Trophoblast cell (in vitro differentiated cells and primary cell): ENCODE measurements around the gene RPL13.

Experiments
- DNase-seq, 2 donors: peaks; one replicate each; pipeline ENCODE4 v3.0.0-alpha.2; 2016
- H2AFZ ChIP-seq: 2 replicates; pipeline ENCODE4 v1.6.1; 2013; ENCODE audit warnings: low read length, moderate library complexity, mild to moderate bottlenecking; ENCODE audit not compliant: insufficient read depth, poor library complexity
- H2AK5ac ChIP-seq: 2 replicates; pipeline ENCODE4 v1.6.1; 2013; ENCODE audit warnings: mild to moderate bottlenecking, low read length
- H2BK120ac ChIP-seq: 2 replicates; pipeline ENCODE4 v1.6.1; 2013; ENCODE audit warnings: low read length, mild to moderate bottlenecking, moderate library complexity; ENCODE audit not compliant: insufficient read depth, poor library complexity
- H2BK12ac ChIP-seq: 2 replicates; pipeline ENCODE4 v1.6.1; 2013; ENCODE audit warnings: mild to moderate bottlenecking, low read length, moderate library complexity
- H2BK5ac ChIP-seq: 2 replicates; pipeline ENCODE4 v1.6.1; 2013; ENCODE audit warnings: low read length, low read depth, moderate library complexity, mild to moderate bottlenecking; ENCODE audit not compliant: poor library complexity
- H3K14ac ChIP-seq: 2 replicates; pipeline ENCODE4 v1.6.1; 2013; ENCODE audit warnings: mild to moderate bottlenecking, low read length
- H3K18ac ChIP-seq: 2 replicates; pipeline ENCODE4 v1.6.1; 2013; ENCODE audit warnings: mild to moderate bottlenecking, low read length
- H3K23ac ChIP-seq: 2 replicates; pipeline ENCODE4 v1.6.1; 2013; ENCODE audit warnings: low read length
- H3K27ac ChIP-seq: 2 replicates; pipeline ENCODE4 v1.5.1; 2013; ENCODE audit warnings: low read depth, mild to moderate bottlenecking, inconsistent platforms, low read length, moderate library complexity
- H3K27me3 ChIP-seq: 2 replicates; pipeline ENCODE4 v1.6.1; 2013; ENCODE audit warnings: inconsistent platforms, mild to moderate bottlenecking, low read length, moderate library complexity; ENCODE audit not compliant: insufficient read depth
- H3K36me3 ChIP-seq, 2 experiments: 1 replicate in 1 of 2; 2 replicates in 1 of 2; pipeline ENCODE4 v1.6.1; 2013; ENCODE audit warnings: low read length in 2 of 2, mild to moderate bottlenecking in 2 of 2, moderate library complexity in 1 of 2; ENCODE audit not compliant: insufficient read depth in 2 of 2, control insufficient read depth in 1 of 2
- H3K4ac ChIP-seq: 2 replicates; pipeline ENCODE4 v1.6.1; 2013; ENCODE audit warnings: low read depth, mild to moderate bottlenecking, low read length, moderate library complexity
- H3K4me1 ChIP-seq, 2 experiments: 1 replicate in 1 of 2; 2 replicates in 1 of 2; pipeline ENCODE4 v1.6.1; 2013; ENCODE audit warnings: low read length in 2 of 2, mild to moderate bottlenecking in 2 of 2, moderate library complexity in 1 of 2; ENCODE audit not compliant: insufficient read depth in 2 of 2, control insufficient read depth in 1 of 2
- H3K4me2 ChIP-seq: 2 replicates; pipeline ENCODE4 v1.6.1; 2013; ENCODE audit warnings: inconsistent platforms, mild to moderate bottlenecking, low read length, moderate library complexity
- H3K4me3 ChIP-seq: 2 replicates; pipeline ENCODE4 v1.5.1; 2013; ENCODE audit warnings: mild to moderate bottlenecking, low read depth, low read length, inconsistent platforms
- H3K79me1 ChIP-seq: one replicate; pipeline ENCODE4 v1.6.1; 2013; ENCODE audit warnings: low read length
- H3K79me2 ChIP-seq: 2 replicates; pipeline ENCODE4 v1.6.1; 2013; ENCODE audit warnings: low read length, mild to moderate bottlenecking; ENCODE audit not compliant: control insufficient read depth, insufficient read depth, poor library complexity
- H3K9ac ChIP-seq: 2 replicates; pipeline ENCODE4 v1.6.1; 2013; ENCODE audit warnings: mild to moderate bottlenecking, low read length
- H3K9me3 ChIP-seq: 2 replicates; pipeline ENCODE4 v1.6.1; 2013; ENCODE audit warnings: low read depth, mild to moderate bottlenecking, control low read depth, inconsistent platforms, low read length; ENCODE audit not compliant: insufficient read depth
- H4K12ac ChIP-seq: 2 replicates; pipeline ENCODE4 v1.6.1; 2013; ENCODE audit warnings: low read depth, mild to moderate bottlenecking, low read length, moderate library complexity
- H4K8ac ChIP-seq: 2 replicates; pipeline ENCODE4 v1.6.1; 2013; ENCODE audit warnings: low read depth, mild to moderate bottlenecking, low read length, moderate library complexity
- H4K91ac ChIP-seq: one replicate; pipeline ENCODE4 v1.6.1; 2013; ENCODE audit warnings: low read depth, mild to moderate bottlenecking, low read length, moderate library complexity
- WGBS: extraction: QIAGEN DNeasy Blood & Tissue Kit; methylation state at CpG from one replicate; pipeline ENCODE4 v1.1.7; 2013; ENCODE audit warnings: missing lambda C conversion rate; ENCODE audit not compliant: insufficient read length, insufficient coverage; ENCODE audit errors: extremely low coverage; 5-methylcytosine and 5-hydroxymethylcytosine counted together

Gene RPL13

GRCh38 chr16:89564476-89565255, 4.2 kb downstream of the RPL13 start:
- peaks cover 17% of the 10 kb centered on the region for H3K79me2 ChIP-seq
- peaks cover 11% of the 10 kb centered on the region for H3K79me1 ChIP-seq
- no peaks in the 10 kb centered on the region for H3K27me3 ChIP-seq
- peak in 1 of 2 donors; percentile 17 for DNase-seq
- H3K4me2 ChIP-seq, result no peak overlapping the region
- H3K27ac ChIP-seq, result no peak overlapping the region
- no peak overlapping the region for H4K12ac ChIP-seq
- no CpG with 5 or more reads among the region's 22 CpGs for WGBS
- H3K4ac ChIP-seq, result no peak overlapping the region
- H3K9me3 ChIP-seq, result no peaks in the 10 kb centered on the region
- no peak overlapping the region for H3K18ac ChIP-seq
- no peak overlapping the region for H4K8ac ChIP-seq
- H2AK5ac ChIP-seq, result no peak overlapping the region
- H3K23ac ChIP-seq, result no peak overlapping the region
- no peak overlapping the region for H2BK12ac ChIP-seq
- peaks cover 19 to 23% of the 10 kb centered on the region in 2 experiments for H3K4me1 ChIP-seq
- H3K36me3 ChIP-seq, result peaks cover 35 to 38% of the 10 kb centered on the region in 2 experiments
- no peak overlapping the region for H3K14ac ChIP-seq
- no peak overlapping the region for H3K4me3 ChIP-seq
- H2AFZ ChIP-seq, result no peak overlapping the region
- H2BK120ac ChIP-seq, result no peak overlapping the region
- no peak overlapping the region for H4K91ac ChIP-seq
- H2BK5ac ChIP-seq, result no peak overlapping the region
- H3K9ac ChIP-seq, result no peak overlapping the region

DNA sequence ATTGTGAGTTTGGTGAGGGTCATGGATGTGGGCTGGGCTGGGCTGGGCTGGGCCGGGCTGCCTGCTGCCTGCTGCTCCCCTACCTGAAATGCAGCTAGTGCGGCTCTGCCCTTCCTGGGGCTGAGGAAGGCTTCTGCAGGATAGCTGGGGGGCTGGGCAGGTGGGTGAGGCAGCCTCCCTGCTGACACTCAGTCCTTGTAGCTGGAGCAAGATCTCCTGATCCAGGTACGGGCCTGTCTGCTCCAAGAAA, 4.7 kb downstream of the RPL13 start:
- Histone ChIP-seq H2BK12ac (no peak overlapping the region), H3K4ac (no peak overlapping the region), H2BK120ac (no peak overlapping the region), H3K27ac (no peak overlapping the region), H3K4me1 (peaks cover 19 to 22% of the 10 kb centered on the region in 2 experiments), H3K79me1 (peaks cover 10% of the 10 kb centered on the region), H4K12ac (no peak overlapping the region), H4K91ac (no peak overlapping the region), H3K36me3 (peaks cover 35 to 38% of the 10 kb centered on the region in 2 experiments), H3K27me3 (no peaks in the 10 kb centered on the region), H4K8ac (no peak overlapping the region), H3K23ac (no peak overlapping the region), H3K4me2 (peak overlapping the region; percentile 25), H2AK5ac (no peak overlapping the region), H3K9ac (no peak overlapping the region), H3K79me2 (peaks cover 15% of the 10 kb centered on the region), H3K18ac (no peak overlapping the region), H3K9me3 (no peaks in the 10 kb centered on the region), H3K14ac (no peak overlapping the region), H2AFZ (no peak overlapping the region), H3K4me3 (no peak overlapping the region), H2BK5ac (no peak overlapping the region)
- WGBS, result no CpG with 5 or more reads among the region's 3 CpGs
- DNase-seq, result peak in 1 of 2 donors; percentile 11

- H2AK5ac ChIP-seq, result no peak overlapping the region
- H3K27me3 ChIP-seq, result no peaks in the 10 kb centered on the region
- H4K8ac ChIP-seq, result no peak overlapping the region
- H3K79me2 ChIP-seq, result peaks cover 12% of the 10 kb centered on the region
- H3K27ac ChIP-seq, result no peak overlapping the region
- peak overlapping the region; percentile 25 for H3K4me2 ChIP-seq
- H3K36me3 ChIP-seq, result peaks cover 35 to 38% of the 10 kb centered on the region in 2 experiments
- DNase-seq, result peak in 1 of 2 donors; percentile 48
- WGBS, result no CpG with 5 or more reads among the region's 46 CpGs
- no peak overlapping the region for H2AFZ ChIP-seq
- H3K9ac ChIP-seq, result no peak overlapping the region
- no peak overlapping the region for H2BK12ac ChIP-seq
- no peak overlapping the region for H2BK120ac ChIP-seq
- peaks cover 19 to 22% of the 10 kb centered on the region in 2 experiments for H3K4me1 ChIP-seq
- no peaks in the 10 kb centered on the region for H3K9me3 ChIP-seq
- no peak overlapping the region for H3K4ac ChIP-seq
- no peak overlapping the region for H4K12ac ChIP-seq
- no peak overlapping the region for H3K18ac ChIP-seq
- no peak overlapping the region for H4K91ac ChIP-seq
- H3K79me1 ChIP-seq, result peaks cover 6% of the 10 kb centered on the region
- no peak overlapping the region for H3K4me3 ChIP-seq
- no peak overlapping the region for H3K14ac ChIP-seq
- no peak overlapping the region for H2BK5ac ChIP-seq
- H3K23ac ChIP-seq, result no peak overlapping the region
These were observed 5.3 kb downstream of the RPL13 start for GRCh38 chr16:89565506-89566372.

DNA sequence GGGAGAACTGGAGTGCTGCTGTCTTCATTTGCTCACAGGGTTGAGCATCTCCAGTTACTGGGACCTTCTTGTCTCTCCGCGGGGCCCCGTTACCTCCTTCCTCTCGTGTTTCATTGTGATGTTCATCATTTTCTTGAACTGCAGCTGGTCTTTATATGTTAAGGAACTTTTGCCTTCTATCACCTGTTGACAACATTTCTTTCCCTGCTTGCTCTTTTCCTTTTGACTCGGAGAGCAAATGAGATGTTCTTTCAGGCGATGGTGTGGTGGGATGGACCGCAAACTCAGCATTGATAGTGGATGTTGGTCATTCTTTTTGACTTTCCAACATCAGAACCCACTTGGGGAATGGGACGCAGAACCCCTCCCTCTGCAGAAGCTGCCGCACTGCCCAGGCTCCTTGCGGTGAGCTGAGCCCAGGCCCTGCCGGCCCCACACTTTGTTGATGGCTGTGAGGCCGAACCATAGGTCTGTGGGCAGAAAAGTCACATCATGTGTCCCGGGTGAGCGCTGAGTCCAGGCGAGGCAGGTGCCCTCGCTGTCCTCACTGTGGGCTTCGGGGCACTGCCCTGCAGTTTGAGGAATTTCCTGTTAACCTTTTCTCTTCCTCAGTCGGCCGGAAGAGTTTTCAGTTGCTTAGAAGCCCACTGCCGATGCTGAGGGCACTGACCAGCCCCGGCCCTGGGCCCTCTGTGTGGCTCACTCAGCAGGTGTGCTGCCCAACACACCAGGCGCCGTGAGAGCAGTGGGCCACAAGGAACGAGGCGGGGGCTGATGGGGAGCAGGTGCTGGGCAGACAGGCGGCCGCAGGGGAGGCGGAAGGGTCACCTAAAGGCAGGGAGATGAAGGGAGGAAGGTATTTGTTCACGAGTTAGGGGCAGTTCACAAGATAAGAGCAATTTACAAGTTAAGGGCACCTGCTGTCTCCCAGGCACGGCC, 7.4 kb downstream of the RPL13 start:
- Histone ChIP-seq H2AK5ac (no peak overlapping the region), H3K79me2 (no peaks in the 10 kb centered on the region), H3K27ac (no peak overlapping the region), H3K4me3 (no peak overlapping the region), H2BK12ac (no peak overlapping the region), H4K91ac (no peak overlapping the region), H4K12ac (no peak overlapping the region), H3K4me1 (peaks cover 18 to 21% of the 10 kb centered on the region in 2 experiments), H3K4me2 (no peak overlapping the region), H3K36me3 (peaks cover 19 to 20% of the 10 kb centered on the region in 2 experiments), H2AFZ (no peak overlapping the region), H3K14ac (no peak overlapping the region), H2BK5ac (no peak overlapping the region), H3K79me1 (no peaks in the 10 kb centered on the region), H2BK120ac (no peak overlapping the region), H3K9me3 (peaks cover 3% of the 10 kb centered on the region), H3K9ac (no peak overlapping the region), H3K18ac (no peak overlapping the region), H3K4ac (no peak overlapping the region), H3K23ac (no peak overlapping the region), H3K27me3 (no peaks in the 10 kb centered on the region), H4K8ac (no peak overlapping the region)
- no CpG with 5 or more reads among the region's 30 CpGs for WGBS
- no peak for DNase-seq
